NB4 (cell line): ENCODE data around the gene TRAPPC6A.

ENCODE experiments used
- DNase-seq: peaks from one replicate; pipeline ENCODE4 v3.0.0; 2010; ENCODE audit warnings: low read depth
- H3K4me3 ChIP-seq: one replicate; pipeline ENCODE4 v1.5.1; 2011; ENCODE audit warnings: mild to moderate bottlenecking, low read depth, low read length, moderate library complexity
- MYC ChIP-seq: IDR thresholded peaks from 2 replicates; pipeline ENCODE4 v1.6.1; 2011; ENCODE audit warnings: low read depth, low read length
- POLR2A ChIP-seq: IDR thresholded peaks from 2 replicates; pipeline ENCODE4 v1.6.1; 2011; ENCODE audit warnings: mild to moderate bottlenecking; ENCODE audit not compliant: insufficient read length; ENCODE audit errors: extremely low read depth
- TF ChIP-seq, protein P1 (sequence below): IDR thresholded peaks from one replicate; pipeline ENCODE4 v1.5.1; 2012; ENCODE audit warnings: low read depth, low read length
- TF ChIP-seq, protein P2 (sequence below): IDR thresholded peaks from 2 replicates; pipeline ENCODE4 v1.6.1; 2011; ENCODE audit warnings: low read depth, low read length

Gene TRAPPC6A, protein sequence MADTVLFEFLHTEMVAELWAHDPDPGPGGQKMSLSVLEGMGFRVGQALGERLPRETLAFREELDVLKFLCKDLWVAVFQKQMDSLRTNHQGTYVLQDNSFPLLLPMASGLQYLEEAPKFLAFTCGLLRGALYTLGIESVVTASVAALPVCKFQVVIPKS

DNA sequence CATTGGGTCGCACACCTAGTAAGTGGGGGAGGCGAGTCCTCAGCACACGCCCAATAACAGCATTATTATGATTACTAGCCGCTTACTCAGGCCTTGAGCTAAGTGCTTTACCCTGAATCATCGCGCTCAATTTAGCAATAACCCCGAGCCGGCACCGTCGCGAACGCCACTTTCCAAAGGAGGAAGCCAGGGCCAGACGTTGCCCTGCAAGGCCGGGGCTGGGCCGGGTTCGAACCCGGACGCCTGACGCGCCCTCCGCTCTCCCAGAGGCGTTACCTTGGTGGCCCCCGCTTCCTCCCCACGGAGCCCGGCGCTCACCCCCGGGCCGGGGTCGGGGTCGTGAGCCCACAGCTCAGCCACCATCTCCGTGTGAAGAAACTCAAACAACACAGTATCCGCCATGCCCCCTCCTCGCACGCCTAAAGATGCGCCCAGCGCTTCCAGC, at the start of gene TRAPPC6A:
TRAPPC6A (minus strand) TSS at position 421 of the 445 bp plus-strand sequence; CDS start at position 402, 19 bp downstream.
- TF ChIP-seq, protein P1, sequence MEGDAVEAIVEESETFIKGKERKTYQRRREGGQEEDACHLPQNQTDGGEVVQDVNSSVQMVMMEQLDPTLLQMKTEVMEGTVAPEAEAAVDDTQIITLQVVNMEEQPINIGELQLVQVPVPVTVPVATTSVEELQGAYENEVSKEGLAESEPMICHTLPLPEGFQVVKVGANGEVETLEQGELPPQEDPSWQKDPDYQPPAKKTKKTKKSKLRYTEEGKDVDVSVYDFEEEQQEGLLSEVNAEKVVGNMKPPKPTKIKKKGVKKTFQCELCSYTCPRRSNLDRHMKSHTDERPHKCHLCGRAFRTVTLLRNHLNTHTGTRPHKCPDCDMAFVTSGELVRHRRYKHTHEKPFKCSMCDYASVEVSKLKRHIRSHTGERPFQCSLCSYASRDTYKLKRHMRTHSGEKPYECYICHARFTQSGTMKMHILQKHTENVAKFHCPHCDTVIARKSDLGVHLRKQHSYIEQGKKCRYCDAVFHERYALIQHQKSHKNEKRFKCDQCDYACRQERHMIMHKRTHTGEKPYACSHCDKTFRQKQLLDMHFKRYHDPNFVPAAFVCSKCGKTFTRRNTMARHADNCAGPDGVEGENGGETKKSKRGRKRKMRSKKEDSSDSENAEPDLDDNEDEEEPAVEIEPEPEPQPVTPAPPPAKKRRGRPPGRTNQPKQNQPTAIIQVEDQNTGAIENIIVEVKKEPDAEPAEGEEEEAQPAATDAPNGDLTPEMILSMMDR = no peak
- TF ChIP-seq POLR2A = peak; percentile 64
- peak; percentile 80 for DNase-seq
- peak within 1 kb of the TSS; percentile 88 for H3K4me3 ChIP-seq

DNA sequence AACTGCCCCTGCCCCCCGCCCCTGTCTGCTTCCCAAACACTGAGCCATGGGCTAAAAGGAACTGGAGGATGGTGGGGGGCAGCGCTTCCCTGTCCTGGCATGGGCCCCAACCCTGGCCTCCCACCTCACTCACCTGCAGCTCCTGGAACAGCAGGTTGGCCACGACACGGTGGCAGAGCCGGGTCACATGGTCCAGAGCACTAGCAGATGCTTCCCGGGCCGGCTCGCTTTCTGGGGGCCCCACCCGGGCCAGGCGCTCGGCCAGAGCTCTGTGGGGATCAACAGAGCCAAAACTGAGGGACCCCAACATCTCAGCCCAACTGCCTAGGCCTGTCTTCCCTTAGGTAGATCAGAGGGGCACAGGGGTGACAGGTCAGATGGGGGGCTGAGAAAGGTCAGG, 46.6 kb upstream of the TRAPPC6A start:
- H3K4me3 ChIP-seq = no peak overlapping the region
- DNase-seq = no peak
- TF ChIP-seq POLR2A = no peak
- TF ChIP-seq, protein P1 = no peak
- no peak for TF ChIP-seq MYC
- TF ChIP-seq, protein P2, sequence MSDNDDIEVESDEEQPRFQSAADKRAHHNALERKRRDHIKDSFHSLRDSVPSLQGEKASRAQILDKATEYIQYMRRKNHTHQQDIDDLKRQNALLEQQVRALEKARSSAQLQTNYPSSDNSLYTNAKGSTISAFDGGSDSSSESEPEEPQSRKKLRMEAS = no peak

DNA sequence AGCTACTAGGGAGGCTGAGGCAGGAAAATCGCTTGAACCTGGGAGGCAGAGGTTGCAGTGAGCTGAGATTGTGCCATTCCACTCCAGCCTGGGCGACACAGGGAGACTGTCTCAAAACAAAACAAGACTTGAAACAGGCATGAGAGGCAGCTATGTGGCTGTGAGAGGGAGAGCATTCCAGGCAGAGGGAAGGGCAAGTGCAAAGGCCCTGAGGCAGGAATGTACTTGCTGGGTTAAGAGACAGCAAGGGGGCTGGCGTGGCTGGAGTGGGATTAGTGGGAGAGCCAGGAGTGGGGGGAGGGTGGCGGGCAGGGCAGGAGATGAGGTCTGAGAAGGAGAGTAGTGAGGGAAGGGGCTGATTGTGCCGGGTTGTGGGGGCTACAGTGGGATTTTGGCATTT, 45.8 kb upstream of the TRAPPC6A start:
- TF ChIP-seq, protein P1 = no peak
- TF ChIP-seq, protein P2 = no peak
- no peak for TF ChIP-seq MYC
- no peak for TF ChIP-seq POLR2A
- H3K4me3 ChIP-seq = no peak overlapping the region
- DNase-seq = no peak

DNA sequence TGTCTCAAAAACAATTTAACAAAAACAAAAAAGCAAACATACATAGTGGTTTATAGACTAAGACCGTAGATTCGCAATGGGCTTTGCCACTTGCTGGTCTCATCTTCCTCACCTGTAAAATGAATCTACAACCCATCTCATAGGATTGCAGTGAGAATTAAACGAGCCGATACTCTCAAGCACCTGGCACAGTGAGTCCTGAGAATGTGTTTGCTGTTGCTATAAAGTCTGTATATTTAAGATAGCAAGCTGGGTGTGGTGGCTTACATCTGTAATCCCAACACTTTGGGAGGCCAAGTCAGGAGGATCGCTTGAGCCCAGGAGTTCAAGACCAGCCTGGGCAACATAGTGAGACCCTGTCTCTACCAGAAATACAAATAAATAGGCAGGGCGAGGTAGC, 44.7 kb upstream of the TRAPPC6A start:
- no peak overlapping the region for H3K4me3 ChIP-seq
- DNase-seq = no peak
- TF ChIP-seq, protein P2 = no peak
- TF ChIP-seq POLR2A (no peak), MYC (no peak)
- TF ChIP-seq, protein P1 = no peak

DNA sequence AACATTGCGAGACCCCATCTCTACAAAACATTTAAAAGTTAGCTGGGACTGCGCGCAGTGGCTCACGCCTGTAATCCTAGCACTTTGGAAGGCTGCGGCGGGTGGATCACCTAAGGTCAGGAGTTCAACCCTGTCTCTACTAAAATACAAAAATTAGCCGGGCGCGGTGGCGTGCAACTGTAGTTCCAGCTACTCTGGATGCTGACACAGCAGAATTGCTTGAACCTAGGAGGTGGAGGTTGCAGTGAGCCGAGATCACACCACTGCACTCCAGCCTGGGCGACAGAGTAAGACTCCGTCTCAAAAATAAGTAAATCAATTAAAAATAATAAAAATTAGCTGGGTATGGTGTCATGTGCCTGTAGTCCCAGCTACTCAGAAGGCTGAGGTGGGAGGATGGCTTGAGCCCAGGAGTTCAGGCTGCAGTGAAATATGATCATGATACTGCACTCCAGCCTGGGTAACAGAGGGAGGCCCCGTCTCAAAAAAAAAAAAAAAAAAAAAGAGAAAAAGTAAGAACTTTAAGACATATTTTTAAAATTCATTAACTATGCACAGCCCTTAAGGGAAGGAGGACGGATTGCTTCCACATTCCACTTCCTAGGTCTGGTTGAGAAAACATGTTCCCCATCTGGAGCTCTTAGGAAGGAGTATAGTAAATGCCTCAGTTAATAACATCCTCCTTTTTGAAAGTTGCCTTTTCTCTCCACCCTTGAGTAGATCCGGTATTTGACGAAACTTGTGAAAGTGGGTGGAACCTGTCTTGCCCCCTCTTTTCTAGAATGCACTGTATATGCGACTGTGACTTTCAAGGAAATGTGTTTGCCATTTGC, 41.1 kb upstream of the TRAPPC6A start:
- TF ChIP-seq MYC (no peak), POLR2A (no peak)
- TF ChIP-seq, protein P2 = no peak
- TF ChIP-seq, protein P1 = no peak
- H3K4me3 ChIP-seq = no peak overlapping the region
- no peak for DNase-seq

DNA sequence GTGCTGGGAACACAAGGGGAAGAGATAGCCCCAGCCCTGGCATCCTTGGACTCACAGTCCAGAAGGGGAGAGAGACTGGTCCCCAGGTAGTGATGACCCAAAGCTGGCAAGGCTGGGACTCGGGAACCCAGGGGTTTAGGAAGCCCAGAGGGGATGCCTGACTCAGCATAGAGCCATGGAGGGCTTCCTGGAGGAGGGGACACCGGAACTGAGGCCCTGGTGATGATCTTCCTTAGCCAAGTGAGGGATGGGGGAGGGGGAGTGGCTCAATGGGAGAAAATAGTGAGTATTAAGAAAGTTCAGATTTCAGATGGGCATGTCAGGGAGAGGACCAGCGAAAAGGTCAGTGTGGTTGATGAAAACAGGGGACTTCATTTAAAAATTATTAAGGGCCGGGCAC, 40.4 kb upstream of the TRAPPC6A start:
- no peak for DNase-seq
- no peak overlapping the region for H3K4me3 ChIP-seq
- TF ChIP-seq POLR2A = no peak
- TF ChIP-seq, protein P2 = no peak
- TF ChIP-seq, protein P1 = no peak
